ENCODE data around the gene AP3D1.
"Not testable (repeated sequence)": the region's sequence is repeated elsewhere in the genome, so short reads cannot be mapped to it uniquely, and the experiment has no call there.

The AP3D1 gene

GRCh38 chr19:2128252-2128651, 23.1 kb downstream of the AP3D1 start:
- not testable (repeated sequence) for DNase-seq (ENCODE audit: low read depth in 2 of 2)

GRCh38 chr19:2127758-2128157, 23.6 kb downstream of the AP3D1 start:
- DNase-seq (ENCODE audit: low read depth in 2 of 2): no peak

GRCh38 chr19:2126879-2127518, 24.4 kb downstream of the AP3D1 start:
- no peak for DNase-seq (ENCODE audit: low read depth in 2 of 2)

- no peak for DNase-seq (ENCODE audit: low read depth in 2 of 2)
These were observed 27.5 kb downstream of the AP3D1 start for GRCh38 chr19:2123682-2124387.

- no peak for DNase-seq (ENCODE audit: low read depth in 2 of 2)
These were observed 28.4 kb downstream of the AP3D1 start for GRCh38 chr19:2122982-2123381.

GRCh38 chr19:2122251-2122650, 29.1 kb downstream of the AP3D1 start:
- no peak for DNase-seq (ENCODE audit: low read depth in 2 of 2)

GRCh38 chr19:2121416-2122051, 29.8 kb downstream of the AP3D1 start:
- no peak for DNase-seq (ENCODE audit: low read depth in 2 of 2)

GRCh38 chr19:2120821-2121220, 30.5 kb downstream of the AP3D1 start:
- no peak for DNase-seq (ENCODE audit: low read depth in 2 of 2)

- DNase-seq (ENCODE audit: low read depth in 2 of 2): no peak
These were observed 31.2 kb downstream of the AP3D1 start for GRCh38 chr19:2119921-2120785.

- DNase-seq (ENCODE audit: low read depth in 2 of 2): no peak
These were observed 32.9 kb downstream of the AP3D1 start for GRCh38 chr19:2118438-2118837.

GRCh38 chr19:2117215-2117960, 34.0 kb downstream of the AP3D1 start:
- DNase-seq (ENCODE audit: low read depth in 2 of 2): no peak

GRCh38 chr19:2116507-2116906, 34.9 kb downstream of the AP3D1 start:
- DNase-seq (ENCODE audit: low read depth in 2 of 2): no peak

- DNase-seq (ENCODE audit: low read depth in 2 of 2): no peak
These were observed 35.4 kb downstream of the AP3D1 start for GRCh38 chr19:2115911-2116426.

GRCh38 chr19:2115324-2115723, 36.0 kb downstream of the AP3D1 start:
- DNase-seq (ENCODE audit: low read depth in 2 of 2): no peak

- DNase-seq (ENCODE audit: low read depth in 2 of 2): no peak
These were observed 36.5 kb downstream of the AP3D1 start for GRCh38 chr19:2114821-2115220.

- no peak for DNase-seq (ENCODE audit: low read depth in 2 of 2)
These were observed 37.1 kb downstream of the AP3D1 start for GRCh38 chr19:2114218-2114617.

GRCh38 chr19:2113439-2114211, 37.7 kb downstream of the AP3D1 start:
- DNase-seq (ENCODE audit: low read depth in 2 of 2): no peak

GRCh38 chr19:2112516-2113320, 38.6 kb downstream of the AP3D1 start:
- no peak for DNase-seq (ENCODE audit: low read depth in 2 of 2)

- DNase-seq (ENCODE audit: low read depth in 2 of 2): no peak
These were observed 39.5 kb downstream of the AP3D1 start for GRCh38 chr19:2111886-2112285.

GRCh38 chr19:2111425-2111824, 39.9 kb downstream of the AP3D1 start:
- no peak for DNase-seq (ENCODE audit: low read depth in 2 of 2)
